ENCODE measurements around the gene ARMC3. TPM values are rescaled to one million over a fixed set of nuclear protein-coding genes. Genes with fewer than 3 reads are reported as not detected.

The ARMC3 gene
- total RNA-seq, 1 experiment from 2014 or later: 0.32 TPM

- DNase-seq (ENCODE audit: low read depth, low spot score): no peak
- in situ Hi-C loops (cut with HindIII; ENCODE audit: low pct_unique_long_range_greater_than_20kb, low sequenced_read_pairs): no loop called here
Measured at GRCh38 chr10:23075672-23076071, 147.8 kb downstream of the ARMC3 start.

- no peak for DNase-seq (ENCODE audit: low read depth, low spot score)
- in situ Hi-C loops (cut with HindIII; ENCODE audit: low pct_unique_long_range_greater_than_20kb, low sequenced_read_pairs): no loop called here
Measured at GRCh38 chr10:23078114-23078513, 150.3 kb downstream of the ARMC3 start.

DNA sequence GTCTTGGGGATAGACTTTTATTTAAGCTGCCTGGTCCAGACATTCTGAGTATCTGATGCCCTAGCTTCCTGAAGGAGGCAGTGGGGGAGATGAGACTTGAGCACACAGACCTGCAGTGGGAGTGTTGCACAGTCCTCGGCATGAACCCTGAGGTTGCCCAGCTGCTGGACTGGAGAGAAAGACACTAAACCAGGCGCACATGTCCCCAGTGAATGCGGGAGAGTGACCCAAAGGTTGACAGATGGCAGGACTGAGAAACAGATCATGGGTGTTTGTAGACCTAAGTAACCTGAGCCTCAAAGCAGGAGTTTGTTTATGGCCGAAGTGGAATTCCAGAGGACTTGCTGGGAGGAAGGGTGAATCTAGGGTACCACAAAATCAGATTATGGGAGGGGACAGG, 151.8 kb downstream of the ARMC3 start:
- no peak for DNase-seq (ENCODE audit: low read depth, low spot score)
- in situ Hi-C loops (cut with HindIII; ENCODE audit: low pct_unique_long_range_greater_than_20kb, low sequenced_read_pairs): no loop called here

DNA sequence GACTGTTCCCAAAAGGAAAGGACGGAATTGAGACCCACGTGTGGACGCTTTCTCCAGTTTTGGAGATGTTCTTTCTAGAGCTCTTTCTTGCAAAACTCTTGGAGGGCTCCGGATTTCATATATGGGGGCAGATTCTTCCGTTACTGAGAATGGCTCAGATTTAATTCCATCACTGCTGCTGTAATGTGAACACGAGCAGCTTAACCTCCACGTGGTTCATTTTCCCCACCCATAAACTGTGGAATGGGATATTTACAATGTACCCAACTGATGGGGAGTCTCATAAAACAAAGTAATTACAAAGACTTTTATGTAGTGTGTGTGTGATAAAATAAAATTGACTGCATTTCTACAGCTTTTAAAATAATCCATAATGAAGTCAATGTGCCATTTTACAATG, 152.4 kb downstream of the ARMC3 start:
- DNase-seq (ENCODE audit: low read depth, low spot score): no peak
- in situ Hi-C loops (cut with HindIII; ENCODE audit: low pct_unique_long_range_greater_than_20kb, low sequenced_read_pairs): no loop called here

- no peak for DNase-seq (ENCODE audit: low read depth, low spot score)
Measured at GRCh38 chr10:23081221-23081750, 153.4 kb downstream of the ARMC3 start.

DNA sequence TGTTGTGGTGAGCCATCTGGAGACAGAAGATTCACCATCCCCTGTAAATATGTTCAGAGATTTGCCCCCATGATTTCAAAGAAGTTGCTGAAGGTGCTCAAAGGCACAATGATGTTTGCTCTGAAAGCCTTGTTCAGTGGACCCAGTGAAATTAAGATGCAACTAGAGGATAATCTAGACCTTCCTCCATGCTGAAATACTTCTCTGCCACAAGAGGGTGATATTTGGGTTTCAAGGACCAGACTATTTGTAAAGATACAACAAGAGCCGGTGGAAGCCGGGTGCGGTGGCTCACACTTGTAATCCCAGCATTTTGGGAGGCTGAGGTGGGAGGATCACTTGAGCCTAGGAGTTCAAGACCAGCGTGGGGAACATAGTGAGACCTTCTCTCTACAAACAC, 154.0 kb downstream of the ARMC3 start:
- in situ Hi-C loops (cut with HindIII; ENCODE audit: low pct_unique_long_range_greater_than_20kb, low sequenced_read_pairs): no loop called here
- DNase-seq (ENCODE audit: low read depth, low spot score): peak; percentile 58

More at GRCh38 chr10:23081221-23081750, 153.4 kb downstream of the ARMC3 start:
- in situ Hi-C loops (cut with HindIII; ENCODE audit: low pct_unique_long_range_greater_than_20kb, low sequenced_read_pairs): no loop called here

Small RNAs within 50 kb of the gene (small RNA-seq; reads per million reads assigned to genes)
- gene RNA5SP304: 1.5 to 13.5 reads per million in 2 experiments

Other genes with a start within 250 kb of the ARMC3 start
- gene PIP4K2A, start 213.5 kb upstream of the ARMC3 start, total RNA-seq (2014; rRNA removed; shearing (Covaris generic)): 104 and 109 TPM in 2 replicates
- 26.5 and 27.5 TPM in 2 replicates for gene MSRB2, start 167.5 kb downstream of the ARMC3 start, total RNA-seq (2014; rRNA removed; shearing (Covaris generic))